ENCODE results near the gene ELMOD3.

- TF ChIP-seq CTCF (IDR thresholded peaks at IDR 0.05) (no peak), EZH2phosphoT487 (IDR thresholded peaks at IDR 0.05) (no peak), EZH2 (IDR thresholded peaks at IDR 0.05) (no peak)
Observed at GRCh38 chr2:85308201-85308600, 46.4 kb upstream of the ELMOD3 start.
